H9 (cell line): ENCODE results near the gene SH3RF2. TPM values are rescaled to one million over a fixed set of nuclear protein-coding genes. Genes with fewer than 3 reads are reported as not detected.

Experiments
- DNase-seq: peaks from one replicate; pipeline ENCODE4 v3.0.0-alpha.2; 2017
- H2AFZ ChIP-seq: one replicate; pipeline ENCODE4 v1.6.1; 2013; ENCODE audit warnings: mild to moderate bottlenecking, low read length, control low read depth, moderate library complexity
- H2AK5ac ChIP-seq: 2 replicates; pipeline ENCODE4 v1.6.1; 2013; ENCODE audit warnings: low read length, control low read depth, mixed read lengths; ENCODE audit not compliant: insufficient read length
- H2BK120ac ChIP-seq: one replicate; pipeline ENCODE4 v1.6.1; 2013; ENCODE audit warnings: low read depth, mild to moderate bottlenecking, low read length, control low read depth, inconsistent platforms; ENCODE audit not compliant: poor library complexity, severe bottlenecking
- H2BK12ac ChIP-seq: 2 replicates; pipeline ENCODE4 v1.6.1; 2013; ENCODE audit warnings: low read length, control low read depth, mixed read lengths, low read depth; ENCODE audit not compliant: insufficient read length
- H2BK15ac ChIP-seq: 2 replicates; pipeline ENCODE4 v1.6.1; 2013; ENCODE audit warnings: low read depth, low read length, control low read depth
- H2BK20ac ChIP-seq: one replicate; pipeline ENCODE4 v1.6.1; 2013; ENCODE audit warnings: low read depth, mild to moderate bottlenecking, low read length, control low read depth, inconsistent platforms; ENCODE audit not compliant: poor library complexity, severe bottlenecking
- H2BK5ac ChIP-seq: 2 replicates; pipeline ENCODE4 v1.6.1; 2013; ENCODE audit warnings: low read length, control low read depth, mixed read lengths; ENCODE audit not compliant: insufficient read length
- H3K14ac ChIP-seq: 2 replicates; pipeline ENCODE4 v1.6.1; 2013; ENCODE audit warnings: low read length, control low read depth; ENCODE audit not compliant: insufficient read depth
- H3K18ac ChIP-seq: 2 replicates; pipeline ENCODE4 v1.6.1; 2013; ENCODE audit warnings: low read depth, mild to moderate bottlenecking, mixed read lengths, low read length, control low read depth; ENCODE audit not compliant: insufficient read length
- H3K23ac ChIP-seq: 2 replicates; pipeline ENCODE4 v1.6.1; 2013; ENCODE audit warnings: low read length, control low read depth, mixed read lengths, low read depth; ENCODE audit not compliant: insufficient read length
- H3K23me2 ChIP-seq: 2 replicates; pipeline ENCODE4 v1.6.1; 2013; ENCODE audit warnings: low read depth, mild to moderate bottlenecking, mixed read lengths, low read length, control low read depth; ENCODE audit not compliant: insufficient read length, poor library complexity, severe bottlenecking
- H3K27ac ChIP-seq: 2 replicates; pipeline ENCODE4 v1.5.1; 2013; ENCODE audit warnings: low read length, control low read depth, mixed read lengths, low read depth; ENCODE audit not compliant: insufficient read length
- H3K27me3 ChIP-seq: 2 replicates; pipeline ENCODE4 v1.6.1; 2013; ENCODE audit warnings: low read length, control low read depth, inconsistent platforms; ENCODE audit not compliant: insufficient read depth
- H3K4ac ChIP-seq: 2 replicates; pipeline ENCODE4 v1.6.1; 2013; ENCODE audit warnings: low read depth, mild to moderate bottlenecking, control low read depth, inconsistent platforms, low read length, moderate library complexity
- H3K4me1 ChIP-seq: 2 replicates; pipeline ENCODE4 v1.6.1; 2013; ENCODE audit warnings: low read length, control low read depth, inconsistent platforms; ENCODE audit not compliant: insufficient read depth
- H3K4me2 ChIP-seq: 2 replicates; pipeline ENCODE4 v1.6.1; 2013; ENCODE audit warnings: low read length, control low read depth, mixed read lengths; ENCODE audit not compliant: insufficient read length, insufficient read depth
- H3K56ac ChIP-seq: 2 replicates; pipeline ENCODE4 v1.6.1; 2013; ENCODE audit warnings: low read depth, mild to moderate bottlenecking, mixed read lengths, low read length, control low read depth; ENCODE audit not compliant: insufficient read length
- H3K79me1 ChIP-seq: 2 replicates; pipeline ENCODE4 v1.6.1; 2013; ENCODE audit warnings: low read depth, mild to moderate bottlenecking, moderate library complexity, low read length, control low read depth, inconsistent platforms; ENCODE audit not compliant: insufficient read depth, poor library complexity, severe bottlenecking
- H3K79me2 ChIP-seq: 2 replicates; pipeline ENCODE4 v1.6.1; 2013; ENCODE audit warnings: low read length, control low read depth, inconsistent platforms; ENCODE audit not compliant: insufficient read depth
- H3K9ac ChIP-seq: 2 replicates; pipeline ENCODE4 v1.6.1; 2013; ENCODE audit warnings: low read length, control low read depth, mixed read lengths; ENCODE audit not compliant: insufficient read length; ENCODE audit errors: extremely low read depth
- H3K9me3 ChIP-seq: one replicate; pipeline ENCODE4 v1.6.1; 2013; ENCODE audit warnings: low read depth, low read length, inconsistent platforms; ENCODE audit not compliant: control insufficient read depth
- H3T11ph ChIP-seq: one replicate; pipeline ENCODE4 v1.6.1; 2013; ENCODE audit warnings: mild to moderate bottlenecking, low read length, control low read depth, inconsistent platforms
- H4K20me1 ChIP-seq: one replicate; pipeline ENCODE4 v1.6.1; 2013; ENCODE audit not compliant: control insufficient read depth, insufficient read length, insufficient read depth
- H4K5ac ChIP-seq: 2 replicates; pipeline ENCODE4 v1.6.1; 2013; ENCODE audit warnings: low read depth, mild to moderate bottlenecking, mixed read lengths, low read length, control low read depth; ENCODE audit not compliant: insufficient read length
- H4K8ac ChIP-seq: replicated peaks from 2 replicates; pipeline ENCODE4 v1.6.1; 2013; ENCODE audit warnings: low read length, control low read depth, mixed read lengths, low read depth; ENCODE audit not compliant: insufficient read length
- H4K91ac ChIP-seq: 2 replicates; pipeline ENCODE4 v1.6.1; 2013; ENCODE audit warnings: low read depth, mild to moderate bottlenecking, moderate library complexity, mixed read lengths, low read length, control low read depth; ENCODE audit not compliant: insufficient read length
- H3K27ac Mint-ChIP-seq, 3 experiments: 2 replicates in 2 of 3; 3 replicates in 1 of 3; pipeline ENCODE4 v1.8.0; 2020 to 2021; ENCODE audit warnings: mixed read lengths in 3 of 3, mild to moderate bottlenecking in 1 of 3, moderate library complexity in 1 of 3
- H3K27me3 Mint-ChIP-seq: 2 replicates; pipeline ENCODE4 v1.8.0; 2021; ENCODE audit warnings: low read depth, mild to moderate bottlenecking, moderate library complexity, mixed read lengths
- H3K36me3 Mint-ChIP-seq, 3 experiments: 2 replicates in 2 of 3; 3 replicates in 1 of 3; pipeline ENCODE4 v1.8.0; 2020 to 2021; ENCODE audit warnings: low read depth in 3 of 3, mixed read lengths in 3 of 3; ENCODE audit not compliant: insufficient read depth in 1 of 3
- H3K4me1 Mint-ChIP-seq, 2 experiments: 2 replicates each; pipeline ENCODE4 v1.8.0; 2020; ENCODE audit warnings: mixed read lengths in 2 of 2
- H3K4me3 Mint-ChIP-seq, 2 experiments: 2 replicates in 1 of 2; 3 replicates in 1 of 2; pipeline ENCODE4 v1.8.0; 2020 to 2021; ENCODE audit warnings: mild to moderate bottlenecking in 2 of 2, mixed read lengths in 2 of 2, moderate library complexity in 1 of 2
- H3K9me3 Mint-ChIP-seq, 2 experiments: 2 replicates in 1 of 2; 3 replicates in 1 of 2; pipeline ENCODE4 v1.8.0; 2020; ENCODE audit warnings: mild to moderate bottlenecking in 2 of 2, mixed read lengths in 2 of 2, moderate library complexity in 1 of 2
- CTCF ChIP-seq: fragments of 200-600 bp; sonication (generic); conservative IDR thresholded peaks from 3 replicates; pipeline ENCODE4 v1.8.0; 2021; ENCODE audit warnings: antibody characterized with exemption, mild to moderate bottlenecking
- WGBS: extraction: QIAGEN DNeasy Blood & Tissue Kit; methylation state at CpG from one replicate; pipeline ENCODE4 v1.1.7; 2013; ENCODE audit warnings: missing lambda C conversion rate, low lambda C conversion rate, mixed read lengths; ENCODE audit not compliant: insufficient read length; ENCODE audit errors: extremely low coverage; 5-methylcytosine and 5-hydroxymethylcytosine counted together
- total RNA-seq: library from RNA; stranded (reverse); gene quantifications from 2 replicates; pipeline ENCODE4 v1.2.1, GENCODE V29; 2021

The SH3RF2 gene
- total RNA-seq, 1 experiment from 2014 or later: 0.66 TPM

- no peak overlapping the region for H3K4me3 Mint-ChIP-seq
- H4K20me1 ChIP-seq: no peaks in the 10 kb centered on the region
- no peaks in the 10 kb centered on the region for H3K9me3 Mint-ChIP-seq
- no peak overlapping the region for H3K27ac ChIP-seq
- DNase-seq: peak; percentile 68
- H4K91ac ChIP-seq: no peak overlapping the region
- no peak overlapping the region for H3K23ac ChIP-seq
- no peak overlapping the region for H2BK20ac ChIP-seq
- H3K36me3 Mint-ChIP-seq: no peaks in the 10 kb centered on the region
- H3T11ph ChIP-seq: no peak overlapping the region
- no peak overlapping the region for H2BK120ac ChIP-seq
- no peak overlapping the region for H2AK5ac ChIP-seq
- H3K23me2 ChIP-seq: no peaks in the 10 kb centered on the region
- no peak overlapping the region for H3K14ac ChIP-seq
- H3K27me3 ChIP-seq: no peaks in the 10 kb centered on the region
- no peak overlapping the region for H3K4ac ChIP-seq
- no peak overlapping the region for H3K56ac ChIP-seq
- no peak overlapping the region; the same call in 1 of the 2 replicates for H2BK15ac ChIP-seq
- no peak overlapping the region for H4K8ac ChIP-seq
- H3K18ac ChIP-seq: no peak overlapping the region
- no CpG with 5 or more reads among the region's 15 CpGs for WGBS
- no peaks in the 10 kb centered on the region for H3K9me3 ChIP-seq
- peaks cover 10 to 12% of the 10 kb centered on the region in 2 experiments for H3K4me1 Mint-ChIP-seq
- peak overlapping the region in 2 of 3 experiments; percentile 1 to 88; a peak in 2 of 7 replicates for H3K27ac Mint-ChIP-seq
- H3K79me1 ChIP-seq: no peaks in the 10 kb centered on the region
- no peak overlapping the region for H2BK5ac ChIP-seq
- no peak overlapping the region for H2AFZ ChIP-seq
- H3K4me1 ChIP-seq: no peaks in the 10 kb centered on the region
- no peak overlapping the region for H2BK12ac ChIP-seq
- peak; percentile 84 for TF ChIP-seq CTCF
- no peak overlapping the region for H4K5ac ChIP-seq
- no peak overlapping the region for H3K4me2 ChIP-seq
- H3K9ac ChIP-seq: no peak overlapping the region
- no peaks in the 10 kb centered on the region for H3K27me3 Mint-ChIP-seq
- no peaks in the 10 kb centered on the region for H3K79me2 ChIP-seq
Measured at GRCh38 chr5:146048994-146049703, 112.8 kb downstream of the SH3RF2 start.
